Measurements from ENCODE around the gene MBNL2. TPM values are rescaled to one million over a fixed set of nuclear protein-coding genes. Genes with fewer than 3 reads are reported as not detected.

Gene MBNL2
- total and polyA plus RNA-seq, 8 donors: 8.9 to 66.5 (median 37.7) TPM

GRCh38 chr13:97258801-97259200 is 36.7 kb downstream of the MBNL2 start:
- no peak for DNase-seq
- no peak for ATAC-seq
- no peak for TF ChIP-seq CTCF (IDR thresholded peaks at IDR 0.05)
- Histone ChIP-seq H3K4me3 (no peak overlapping the region), H3K4me1 (peaks cover 59 to 73% (median 70%) of the 10 kb centered on the region in 3 donors), H3K36me3 (no peaks in the 10 kb centered on the region), H3K27me3 (no peaks in the 10 kb centered on the region), H3K27ac (peak overlapping the region; percentile 69 to 95 (median 84)), H3K9me3 (no peaks in the 10 kb centered on the region)
- FAIRE-seq: no peak
- intact Hi-C loops (cut with DNase I): no loop called here
- 69 to 72% methylated on average over 2 of the region's 2 CpGs for WGBS, 2 donors

- peak overlapping the region in 3 of 4 donors; percentile 84 to 95 (median 85) for H3K27ac ChIP-seq
Observed at GRCh38 chr13:97259410-97259797, 37.3 kb downstream of the MBNL2 start.

GRCh38 chr13:97259798-97260714 is 37.9 kb downstream of the MBNL2 start:
- Histone ChIP-seq H3K4me1 (peaks cover 62 to 79% (median 74%) of the 10 kb centered on the region in 3 donors), H3K36me3 (no peaks in the 10 kb centered on the region), H3K9me3 (no peaks in the 10 kb centered on the region), H3K4me3 (no peak overlapping the region), H3K27me3 (no peaks in the 10 kb centered on the region), H3K27ac (peak overlapping the region in 3 of 4 donors; percentile 84 to 95 (median 85))
- no peak for TF ChIP-seq CTCF (IDR thresholded peaks at IDR 0.05)
- intact Hi-C loops (cut with DNase I): no loop called here
- no peak for ATAC-seq
- DNase-seq: peak in 1 of 6 donors; percentile 43
- WGBS, 2 donors: 84 to 88% methylated on average over 12 of the region's 12 CpGs
- FAIRE-seq: no peak

More at GRCh38 chr13:97259410-97259797, 37.3 kb downstream of the MBNL2 start:
- WGBS, 2 donors: 82 to 85% methylated on average over 6 of the region's 6 CpGs
- intact Hi-C loops (cut with DNase I): no loop called here
- no peaks in the 10 kb centered on the region for H3K9me3 ChIP-seq
- TF ChIP-seq CTCF (IDR thresholded peaks at IDR 0.05): no peak
- H3K4me1 ChIP-seq: peaks cover 59 to 77% (median 70%) of the 10 kb centered on the region in 3 donors
- H3K4me3 ChIP-seq: no peak overlapping the region
- no peaks in the 10 kb centered on the region for H3K36me3 ChIP-seq
- no peaks in the 10 kb centered on the region for H3K27me3 ChIP-seq
- ATAC-seq (no peak), DNase-seq (no peak), FAIRE-seq (no peak)

GRCh38 chr13:97261254-97262005 is 39.3 kb downstream of the MBNL2 start:
- H3K4me1 ChIP-seq: peaks cover 56 to 77% (median 65%) of the 10 kb centered on the region in 3 donors
- no peak for ATAC-seq
- WGBS, 2 donors: 50 to 52% methylated on average over 9 of the region's 9 CpGs

More at GRCh38 chr13:97261254-97262005, 39.3 kb downstream of the MBNL2 start:
- FAIRE-seq (no peak), DNase-seq (no peak)
- intact Hi-C loops (cut with DNase I): no loop called here
- no peaks in the 10 kb centered on the region for H3K36me3 ChIP-seq
- peak overlapping the region in 2 of 4 donors; percentile 10 to 68 for H3K27ac ChIP-seq
- no peaks in the 10 kb centered on the region for H3K27me3 ChIP-seq
- TF ChIP-seq CTCF (IDR thresholded peaks at IDR 0.05): no peak
- H3K9me3 ChIP-seq: no peaks in the 10 kb centered on the region
- H3K4me3 ChIP-seq: no peak overlapping the region
